Bone marrow (tissue), 2 donors: ENCODE measurements around the gene NDRG4.

Source experiments
- DNase-seq, 2 donors: peaks; one replicate each; lab custom pipeline; 2025; lab: John Stamatoyannopoulos, UW

The NDRG4 gene

GRCh38 chr16:58495521-58496331 lies 4.2 kb upstream of the NDRG4 start:
- DNase-seq = no peak

GRCh38 chr16:58497468-58497867 lies 2.5 kb upstream of the NDRG4 start:
- no peak for DNase-seq

GRCh38 chr16:58497935-58498334 lies 2.0 kb upstream of the NDRG4 start:
- DNase-seq = no peak

GRCh38 chr16:58498341-58499091 lies 1.4 kb upstream of the NDRG4 start:
- no peak for DNase-seq

- DNase-seq = no peak
These were observed 841 bp upstream of the NDRG4 start for GRCh38 chr16:58499092-58499511.

- DNase-seq = no peak
These were observed 693 bp downstream of the NDRG4 start for GRCh38 chr16:58500430-58501241.

GRCh38 chr16:58501242-58502131 lies 1.5 kb downstream of the NDRG4 start:
- DNase-seq = no peak

GRCh38 chr16:58502217-58502921 lies 2.4 kb downstream of the NDRG4 start:
- no peak for DNase-seq

- no peak for DNase-seq
These were observed 3.4 kb downstream of the NDRG4 start for GRCh38 chr16:58503166-58503862.

- no peak for DNase-seq
These were observed 4.1 kb downstream of the NDRG4 start for GRCh38 chr16:58503863-58504688.

- no peak for DNase-seq
These were observed 6.6 kb downstream of the NDRG4 start for GRCh38 chr16:58506241-58507194.

- DNase-seq = peak in 1 of 2 donors; percentile 10
These were observed 7.4 kb downstream of the NDRG4 start for GRCh38 chr16:58507195-58507962.

GRCh38 chr16:58507963-58508670 lies 8.2 kb downstream of the NDRG4 start:
- DNase-seq = no peak

- DNase-seq = no peak
These were observed 8.8 kb downstream of the NDRG4 start for GRCh38 chr16:58508671-58509251.

- no peak for DNase-seq
These were observed 9.5 kb downstream of the NDRG4 start for GRCh38 chr16:58509256-58510096.
